ENCODE measurements around the gene LFNG. TPM values are rescaled to one million over a fixed set of nuclear protein-coding genes. Genes with fewer than 3 reads are reported as not detected.

LFNG gene
- total RNA-seq, 1 experiment from 2014 or later, result 38.1 TPM

GRCh38 chr7:2546776-2547586 lies 27.4 kb downstream of the LFNG start:
- no peak overlapping the region for H3K27ac ChIP-seq (ENCODE audit: low read length)
- H3K27me3 ChIP-seq (ENCODE audit: control insufficient read depth, insufficient read depth, low read length), result no peaks in the 10 kb centered on the region
- peaks cover 20% of the 10 kb centered on the region for H3K36me3 ChIP-seq (ENCODE audit: control insufficient read depth, insufficient read depth, low read length)
- DNase-seq (ENCODE audit: low read depth, low spot score) (no peak), ATAC-seq (no peak)
- no peak overlapping the region for H3K4me3 ChIP-seq (ENCODE audit: low read depth in 2 of 2, low read length in 2 of 2)
- ChIA-PET POLR2A (no interaction called here), CTCF (no interaction called here)
- BruUV-seq (replicated peaks), result no TSS peak
- H3K4me1 ChIP-seq (ENCODE audit: control insufficient read depth, insufficient read depth, low read length), result no peaks in the 10 kb centered on the region
- in situ Hi-C loops (cut with HindIII; ENCODE audit: low pct_unique_long_range_greater_than_20kb, low sequenced_read_pairs) (no loop called here), intact Hi-C loops (cut with micrococcal nuclease; ENCODE audit: unreplicated experiment) (no loop called here)
- TF ChIP-seq REST (IDR thresholded peaks at IDR 0.05; ENCODE audit: insufficient read depth in 1 of 2, low read depth in 2 of 2, low read length in 1 of 2) (peak in 1 of 2 experiments; percentile 77; a peak in 2 of 4 replicates), CTCF (IDR thresholded peaks at IDR 0.05) (no peak), TCF7L2 (IDR thresholded peaks at IDR 0.05; ENCODE audit: low read depth, low read length) (no peak), POLR2AphosphoS5 (IDR thresholded peaks at IDR 0.05; ENCODE audit: low read depth, low read length) (no peak), SIN3A (IDR thresholded peaks at IDR 0.05; ENCODE audit: borderline replicate concordance, insufficient read depth, low read depth, low read length) (no peak)
- no peaks in the 10 kb centered on the region for H3K9me3 ChIP-seq (ENCODE audit: control insufficient read depth, insufficient read depth, low read depth, low read length)

GRCh38 chr7:2551418-2551817 lies 31.8 kb downstream of the LFNG start:
- ChIA-PET CTCF (no interaction called here), POLR2A (no interaction called here)
- TF ChIP-seq REST (IDR thresholded peaks at IDR 0.05; ENCODE audit: insufficient read depth in 1 of 2, low read depth in 2 of 2, low read length in 1 of 2) (no peak), POLR2AphosphoS5 (IDR thresholded peaks at IDR 0.05; ENCODE audit: low read depth, low read length) (no peak), TCF7L2 (IDR thresholded peaks at IDR 0.05; ENCODE audit: low read depth, low read length) (no peak), SIN3A (IDR thresholded peaks at IDR 0.05; ENCODE audit: borderline replicate concordance, insufficient read depth, low read depth, low read length) (no peak), CTCF (IDR thresholded peaks at IDR 0.05) (no peak)
- DNase-seq (ENCODE audit: low read depth, low spot score), result no peak
- H3K36me3 ChIP-seq (ENCODE audit: control insufficient read depth, insufficient read depth, low read length), result peaks cover 19% of the 10 kb centered on the region
- BruUV-seq (replicated peaks), result no TSS peak
- no peak overlapping the region for H3K27ac ChIP-seq (ENCODE audit: low read length)
- H3K4me3 ChIP-seq (ENCODE audit: low read depth in 2 of 2, low read length in 2 of 2), result no peak overlapping the region
- H3K27me3 ChIP-seq (ENCODE audit: control insufficient read depth, insufficient read depth, low read length), result no peaks in the 10 kb centered on the region
- in situ Hi-C loops (cut with HindIII; ENCODE audit: low pct_unique_long_range_greater_than_20kb, low sequenced_read_pairs) (no loop called here), intact Hi-C loops (cut with micrococcal nuclease; ENCODE audit: unreplicated experiment) (no loop called here)
- H3K4me1 ChIP-seq (ENCODE audit: control insufficient read depth, insufficient read depth, low read length), result peaks cover 8% of the 10 kb centered on the region
- no peak for ATAC-seq
- no peaks in the 10 kb centered on the region for H3K9me3 ChIP-seq (ENCODE audit: control insufficient read depth, insufficient read depth, low read depth, low read length)
